BE2C (cell line): ENCODE measurements around the gene ADAM30.
"Not testable (repeated sequence)": the region's sequence is repeated elsewhere in the genome, so short reads cannot be mapped to it uniquely, and the experiment has no call there.

Experiments used
- DNase-seq: peaks from one replicate; pipeline ENCODE4 v3.0.0-alpha.2; 2020
- H3K27me3 ChIP-seq: fragments of 250-450 bp; sonication (Bioruptor Pico); 2 replicates; pipeline ENCODE4 v1.5.1; 2020; ENCODE audit warnings: mild to moderate bottlenecking
- H3K36me3 ChIP-seq: fragments of 250-450 bp; sonication (Bioruptor Pico); 2 replicates; pipeline ENCODE4 v1.5.1; 2020; ENCODE audit warnings: mild to moderate bottlenecking
- H3K4me1 ChIP-seq: fragments of 250-450 bp; sonication (Bioruptor Pico); 2 replicates; pipeline ENCODE4 v1.5.1; 2020
- H3K4me3 ChIP-seq: 2 replicates; pipeline ENCODE4 v1.5.1; 2011; ENCODE audit warnings: low read depth, low read length
- H3K9me3 ChIP-seq: fragments of 250-450 bp; sonication (Bioruptor Pico); 2 replicates; pipeline ENCODE4 v1.5.1; 2020
- TF ChIP-seq, protein P1 (sequence below): IDR thresholded peaks from 2 replicates; pipeline ENCODE4 v1.5.1; 2012; ENCODE audit warnings: mild to moderate bottlenecking, low read depth, low read length

The ADAM30 gene

DNA sequence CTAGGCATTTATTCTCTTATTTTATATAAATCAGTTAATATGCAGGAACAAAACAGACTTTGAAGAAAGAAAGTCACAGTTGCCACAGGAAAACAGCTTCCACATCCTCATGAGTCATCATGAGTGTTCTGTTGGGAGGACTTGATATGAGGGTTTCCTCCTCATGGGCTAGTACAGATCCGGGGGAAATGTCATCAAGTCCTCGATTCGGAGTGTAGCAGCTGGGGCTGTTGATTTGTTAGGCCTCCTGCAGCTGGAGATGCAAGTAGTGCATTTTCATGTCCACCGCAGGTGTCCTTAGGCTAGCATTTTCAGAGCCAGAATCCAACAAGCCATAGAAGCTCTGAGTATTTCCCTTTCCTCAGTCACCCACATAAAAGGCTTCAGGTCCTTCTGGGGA is 36.7 kb downstream of the ADAM30 start:
- no peak for DNase-seq
- no peaks in the 10 kb centered on the region for H3K9me3 ChIP-seq

DNA sequence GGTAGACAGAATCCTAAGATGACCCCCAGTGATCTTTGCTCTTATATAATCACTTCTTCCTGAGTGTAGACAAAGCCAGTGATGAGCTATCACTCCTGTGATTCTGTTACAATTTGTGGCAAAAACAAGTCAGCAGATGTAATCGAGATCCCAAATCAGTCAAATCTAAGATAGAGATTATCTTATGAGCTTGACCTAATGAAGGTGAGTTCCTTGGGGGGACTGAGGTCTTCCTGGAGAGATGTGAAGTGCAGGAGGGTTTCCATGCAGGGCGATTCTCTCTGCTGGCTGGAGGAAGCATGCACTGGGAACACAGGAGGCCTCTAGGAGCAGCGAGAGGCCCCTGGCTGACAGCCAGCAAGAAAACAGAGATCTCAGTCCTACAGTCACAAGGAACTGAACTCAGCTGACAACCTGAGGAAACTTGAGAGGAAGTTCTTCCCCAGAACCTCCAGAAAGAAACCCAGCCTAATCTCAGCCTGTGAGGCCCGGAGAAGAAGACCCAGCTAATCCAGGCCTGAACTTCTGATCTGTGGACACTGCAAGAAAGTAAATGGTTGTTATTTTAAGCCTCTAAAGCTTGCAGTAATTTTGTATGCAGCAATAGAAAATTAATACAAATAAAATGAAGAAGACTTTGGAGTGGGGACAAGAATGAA is 37.6 kb downstream of the ADAM30 start:
- H3K27me3 ChIP-seq, H3K4me1 ChIP-seq, H3K4me3 ChIP-seq, H3K36me3 ChIP-seq, H3K9me3 ChIP-seq, DNase-seq: not testable (repeated sequence)

More for the DNA sequence above, 36.7 kb downstream of the ADAM30 start:
- H3K4me1 ChIP-seq, result no peaks in the 10 kb centered on the region
- H3K27me3 ChIP-seq, result peaks cover 11% of the 10 kb centered on the region
- TF ChIP-seq, protein P1, sequence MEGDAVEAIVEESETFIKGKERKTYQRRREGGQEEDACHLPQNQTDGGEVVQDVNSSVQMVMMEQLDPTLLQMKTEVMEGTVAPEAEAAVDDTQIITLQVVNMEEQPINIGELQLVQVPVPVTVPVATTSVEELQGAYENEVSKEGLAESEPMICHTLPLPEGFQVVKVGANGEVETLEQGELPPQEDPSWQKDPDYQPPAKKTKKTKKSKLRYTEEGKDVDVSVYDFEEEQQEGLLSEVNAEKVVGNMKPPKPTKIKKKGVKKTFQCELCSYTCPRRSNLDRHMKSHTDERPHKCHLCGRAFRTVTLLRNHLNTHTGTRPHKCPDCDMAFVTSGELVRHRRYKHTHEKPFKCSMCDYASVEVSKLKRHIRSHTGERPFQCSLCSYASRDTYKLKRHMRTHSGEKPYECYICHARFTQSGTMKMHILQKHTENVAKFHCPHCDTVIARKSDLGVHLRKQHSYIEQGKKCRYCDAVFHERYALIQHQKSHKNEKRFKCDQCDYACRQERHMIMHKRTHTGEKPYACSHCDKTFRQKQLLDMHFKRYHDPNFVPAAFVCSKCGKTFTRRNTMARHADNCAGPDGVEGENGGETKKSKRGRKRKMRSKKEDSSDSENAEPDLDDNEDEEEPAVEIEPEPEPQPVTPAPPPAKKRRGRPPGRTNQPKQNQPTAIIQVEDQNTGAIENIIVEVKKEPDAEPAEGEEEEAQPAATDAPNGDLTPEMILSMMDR, result no peak
- H3K36me3 ChIP-seq, result no peaks in the 10 kb centered on the region
- no peak overlapping the region for H3K4me3 ChIP-seq

DNA sequence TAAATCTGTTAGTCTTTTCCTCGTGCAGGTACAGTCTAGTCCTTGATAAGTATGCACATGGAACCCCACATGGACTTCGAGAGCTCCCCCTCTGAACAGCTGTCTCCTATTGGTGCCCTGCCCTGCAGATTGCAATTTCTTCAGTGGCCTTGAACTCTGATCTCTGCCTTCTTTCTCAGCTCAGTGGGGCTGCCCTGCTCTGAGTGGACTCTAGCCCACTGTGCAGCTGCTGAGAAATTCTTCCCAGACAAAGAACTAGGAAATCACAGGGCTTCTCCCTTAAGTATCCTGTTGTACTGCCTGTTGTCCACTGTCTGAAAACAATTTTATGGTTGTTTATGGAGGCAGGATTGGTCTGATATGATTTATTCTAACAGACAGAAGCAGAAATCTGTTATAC is 38.2 kb downstream of the ADAM30 start:
- TF ChIP-seq, protein P1, result no peak
- no peaks in the 10 kb centered on the region for H3K4me1 ChIP-seq
- no peaks in the 10 kb centered on the region for H3K36me3 ChIP-seq
- no peak for DNase-seq
- no peaks in the 10 kb centered on the region for H3K9me3 ChIP-seq
- no peak overlapping the region for H3K4me3 ChIP-seq
- H3K27me3 ChIP-seq, result peaks cover under 1% of the 10 kb centered on the region

DNA sequence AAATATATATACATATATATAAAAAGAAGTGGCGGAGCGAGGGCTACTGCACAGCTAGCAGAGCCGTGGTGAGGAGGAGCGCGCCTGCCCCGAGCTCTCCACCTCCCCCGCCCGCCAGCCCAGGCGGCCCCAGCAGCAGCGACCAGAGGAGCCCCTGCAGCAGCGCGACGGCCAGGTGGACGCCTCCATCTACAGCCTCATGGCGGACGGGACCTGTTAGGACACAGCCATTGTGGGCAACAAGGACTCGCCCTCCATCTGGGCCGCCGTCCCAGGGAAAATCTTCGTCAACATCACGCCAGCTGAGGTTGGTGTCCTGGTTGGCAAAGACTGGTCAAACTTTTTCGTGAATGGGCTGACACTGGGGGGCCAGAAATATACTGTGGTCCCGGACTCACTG is 43.2 kb downstream of the ADAM30 start:
- DNase-seq, result no peak
- no peak overlapping the region for H3K4me3 ChIP-seq
- TF ChIP-seq, protein P1, result no peak
- no peaks in the 10 kb centered on the region for H3K4me1 ChIP-seq
- no peaks in the 10 kb centered on the region; the same call in 1 of the 2 replicates for H3K27me3 ChIP-seq
- H3K9me3 ChIP-seq, result no peaks in the 10 kb centered on the region
- no peaks in the 10 kb centered on the region for H3K36me3 ChIP-seq

DNA sequence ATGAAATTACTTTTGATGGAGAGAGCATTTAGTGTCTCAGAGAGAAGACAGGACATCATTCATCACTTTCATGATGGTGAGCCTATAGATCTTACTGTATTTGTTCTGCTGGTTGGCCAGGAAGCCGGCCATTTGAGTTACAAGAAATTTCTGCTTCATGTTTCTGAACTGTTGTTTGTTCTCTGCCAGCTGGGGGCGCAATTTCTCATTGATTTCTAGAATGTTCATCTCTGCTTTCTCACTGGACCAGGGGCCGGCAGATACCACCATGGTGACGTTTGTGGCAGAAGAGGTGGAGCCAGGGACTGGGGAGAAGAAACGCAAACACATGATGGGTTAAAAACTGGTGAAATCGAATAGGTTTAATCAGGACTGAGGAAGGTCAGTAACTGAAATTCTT is 52.1 kb downstream of the ADAM30 start:
- H3K27me3 ChIP-seq, H3K4me1 ChIP-seq, H3K9me3 ChIP-seq, H3K4me3 ChIP-seq, H3K36me3 ChIP-seq: not testable (repeated sequence)
- TF ChIP-seq, protein P1, result peak; percentile 27; the same call in 1 of the 2 replicates
- peak; percentile 20 for DNase-seq
